HFFc6 (cell line): ENCODE data around the gene MEF2B. TPM values are rescaled to one million over a fixed set of nuclear protein-coding genes. Genes with fewer than 3 reads are reported as not detected.
"Not testable (repeated sequence)": the region's sequence is repeated elsewhere in the genome, so short reads cannot be mapped to it uniquely, and the experiment has no call there.

Source experiments
- DNase-seq: peaks from one replicate; pipeline ENCODE4 v3.0.0-alpha.2; 2018
- H3K27ac Mint-ChIP-seq: 2 replicates; pipeline ENCODE4 v1.8.0; 2020; ENCODE audit warnings: mild to moderate bottlenecking, mixed read lengths
- H3K27me3 Mint-ChIP-seq: 2 replicates; pipeline ENCODE4 v1.8.0; 2021; ENCODE audit warnings: mild to moderate bottlenecking, moderate library complexity, mixed read lengths; ENCODE audit not compliant: insufficient read depth
- H3K36me3 Mint-ChIP-seq: 2 replicates; pipeline ENCODE4 v1.8.0; 2021; ENCODE audit warnings: low read depth, mixed read lengths
- H3K4me1 Mint-ChIP-seq: 2 replicates; pipeline ENCODE4 v1.8.0; 2020; ENCODE audit warnings: low read depth, mixed read lengths
- H3K4me3 Mint-ChIP-seq: 2 replicates; pipeline ENCODE4 v1.8.0; 2020; ENCODE audit warnings: mild to moderate bottlenecking, moderate library complexity, mixed read lengths
- H3K9me3 Mint-ChIP-seq: 2 replicates; pipeline ENCODE4 v1.8.0; 2020; ENCODE audit warnings: mild to moderate bottlenecking, mixed read lengths
- CTCF ChIP-seq: fragments of 200-600 bp; sonication (generic); IDR thresholded peaks from 2 replicates; pipeline ENCODE4 v1.5.0; 2021; ENCODE audit warnings: antibody characterized with exemption, mild to moderate bottlenecking
- total RNA-seq, 6 experiments: library from RNA; stranded (reverse); fragmentation: NEBNext Ultra II Directional; extraction: Animal tissue kit (Norgen Biotek cat#: 25700); gene quantifications; 2 replicates in 1 of 6; 3 replicates in 5 of 6; pipeline ENCODE4 v1.2.3, GENCODE V29; 2021

The MEF2B gene
- total RNA-seq, 6 experiments from 2014 or later: 0.20 to 1.9 (median 0.82) TPM

GRCh38 chr19:19110410-19111135, 59.5 kb downstream of the MEF2B start:
- no peak for DNase-seq
- Mint-ChIP-seq H3K4me3 (no peak overlapping the region), H3K27ac (no peak overlapping the region), H3K4me1 (peaks cover 26% of the 10 kb centered on the region), H3K9me3 (no peaks in the 10 kb centered on the region), H3K27me3 (no peaks in the 10 kb centered on the region; the same call in none of the 2 replicates), H3K36me3 (no peaks in the 10 kb centered on the region)
- peak; percentile 45; the same call in 1 of the 2 replicates for TF ChIP-seq CTCF

GRCh38 chr19:19109601-19110000, 60.5 kb downstream of the MEF2B start:
- TF ChIP-seq CTCF: no peak
- no peak overlapping the region for H3K4me3 Mint-ChIP-seq
- H3K4me1 Mint-ChIP-seq: peaks cover 32% of the 10 kb centered on the region
- H3K36me3 Mint-ChIP-seq: no peaks in the 10 kb centered on the region
- H3K27me3 Mint-ChIP-seq: no peaks in the 10 kb centered on the region; the same call in none of the 2 replicates
- H3K27ac Mint-ChIP-seq: no peak overlapping the region
- H3K9me3 Mint-ChIP-seq: no peaks in the 10 kb centered on the region
- peak; percentile 17 for DNase-seq

- H3K4me3 Mint-ChIP-seq: no peak overlapping the region
- H3K4me1 Mint-ChIP-seq: peaks cover 26% of the 10 kb centered on the region
- no peaks in the 10 kb centered on the region; the same call in none of the 2 replicates for H3K27me3 Mint-ChIP-seq
- H3K27ac Mint-ChIP-seq: no peak overlapping the region
- H3K9me3 Mint-ChIP-seq: no peaks in the 10 kb centered on the region
- DNase-seq: no peak
- TF ChIP-seq CTCF: no peak
- no peaks in the 10 kb centered on the region for H3K36me3 Mint-ChIP-seq
These were observed 62.4 kb downstream of the MEF2B start for GRCh38 chr19:19107654-19108053.

- H3K4me3 Mint-ChIP-seq, H3K27me3 Mint-ChIP-seq, DNase-seq, H3K36me3 Mint-ChIP-seq, H3K27ac Mint-ChIP-seq, H3K9me3 Mint-ChIP-seq: not testable (repeated sequence)
- peaks cover 25% of the 10 kb centered on the region for H3K4me1 Mint-ChIP-seq
These were observed 63.1 kb downstream of the MEF2B start for GRCh38 chr19:19106938-19107337.

GRCh38 chr19:19106056-19106551, 64.0 kb downstream of the MEF2B start:
- Mint-ChIP-seq H3K36me3 (no peaks in the 10 kb centered on the region), H3K27me3 (no peaks in the 10 kb centered on the region; the same call in none of the 2 replicates), H3K4me3 (peak overlapping the region; percentile 76), H3K27ac (peak overlapping the region; percentile 28; the same call in 1 of the 2 replicates), H3K4me1 (peaks cover 25% of the 10 kb centered on the region), H3K9me3 (no peaks in the 10 kb centered on the region)
- DNase-seq: no peak
- no peak for TF ChIP-seq CTCF

- no peak for DNase-seq
These were observed 64.6 kb downstream of the MEF2B start for GRCh38 chr19:19105365-19106055.

More at GRCh38 chr19:19105365-19106055, 64.6 kb downstream of the MEF2B start:
- TF ChIP-seq CTCF: no peak
- Mint-ChIP-seq H3K4me3 (peak overlapping the region; percentile 76), H3K9me3 (no peaks in the 10 kb centered on the region), H3K27ac (peak overlapping the region; percentile 43), H3K4me1 (peaks cover 25% of the 10 kb centered on the region), H3K27me3 (no peaks in the 10 kb centered on the region; the same call in 1 of the 2 replicates), H3K36me3 (no peaks in the 10 kb centered on the region)
